ENCODE results near the gene CD163.

- no peak for TF ChIP-seq POLR2A (IDR thresholded peaks at IDR 0.05)
- no peak for TF ChIP-seq CTCF (IDR thresholded peaks at IDR 0.05)
- TF ChIP-seq POLR2AphosphoS5 (IDR thresholded peaks at IDR 0.05), result no peak
Measured at GRCh38 chr12:7483343-7483742, 20.2 kb downstream of the CD163 start.

All from stomach (tissue), 4 donors.